ENCODE results near the gene NUDT22.

NUDT22 gene

DNA sequence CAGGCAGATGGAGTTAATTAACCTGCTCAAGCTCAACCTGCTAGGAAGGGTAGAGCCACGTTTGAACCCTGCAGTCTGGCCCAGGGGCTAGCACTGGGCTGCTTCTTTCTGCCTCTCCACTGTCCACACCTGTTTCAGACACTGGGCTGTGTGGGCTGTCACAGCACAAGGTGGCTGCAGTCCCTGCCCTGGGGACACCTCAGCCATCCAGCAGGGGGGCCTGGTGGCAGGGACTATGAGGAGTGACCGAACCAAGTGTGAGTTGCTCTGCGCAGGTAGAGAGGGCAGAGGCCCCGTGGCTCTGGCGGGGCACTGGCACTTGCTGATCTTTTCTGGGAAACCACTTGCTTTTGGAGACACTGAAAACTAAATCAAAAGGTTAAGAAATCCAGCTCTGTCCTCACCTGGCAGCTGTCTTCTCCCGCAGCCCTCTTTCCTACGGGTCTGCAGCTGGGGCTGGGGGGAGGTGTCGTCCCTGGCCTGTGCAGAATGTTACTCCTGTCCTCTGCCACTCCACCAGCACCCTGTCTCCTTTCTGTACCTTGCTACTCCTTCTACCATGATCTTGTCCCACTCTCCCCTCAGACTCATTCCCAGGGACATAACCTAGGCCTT is 52.6 kb downstream of the NUDT22 start:
- peaks cover 10% of the 10 kb centered on the region for H3K4me1 ChIP-seq (ENCODE audit: insufficient read depth, low read length)
- H3K4me3 ChIP-seq (ENCODE audit: low read length): no peak overlapping the region
- H3K27me3 ChIP-seq (ENCODE audit: insufficient read depth, low read length): no peaks in the 10 kb centered on the region
- H3K9me3 ChIP-seq (ENCODE audit: low read length): no peaks in the 10 kb centered on the region
- peaks cover 30% of the 10 kb centered on the region for H3K36me3 ChIP-seq (ENCODE audit: insufficient read depth, low read length)
- no peak overlapping the region for H2AFZ ChIP-seq (ENCODE audit: low read depth, low read length)

Data from neuron (in vitro differentiated cells).